GM12873 (cell line): Measurements from ENCODE around the gene FAM136A.

Experiments
- TF ChIP-seq, protein P1 (sequence below): IDR thresholded peaks from 2 replicates; pipeline ENCODE4 v1.5.1; 2012; ENCODE audit warnings: low read depth, mild to moderate bottlenecking, moderate library complexity, low read length, control low read depth; ENCODE audit not compliant: insufficient read depth; ENCODE audit errors: missing control alignments

FAM136A gene

DNA sequence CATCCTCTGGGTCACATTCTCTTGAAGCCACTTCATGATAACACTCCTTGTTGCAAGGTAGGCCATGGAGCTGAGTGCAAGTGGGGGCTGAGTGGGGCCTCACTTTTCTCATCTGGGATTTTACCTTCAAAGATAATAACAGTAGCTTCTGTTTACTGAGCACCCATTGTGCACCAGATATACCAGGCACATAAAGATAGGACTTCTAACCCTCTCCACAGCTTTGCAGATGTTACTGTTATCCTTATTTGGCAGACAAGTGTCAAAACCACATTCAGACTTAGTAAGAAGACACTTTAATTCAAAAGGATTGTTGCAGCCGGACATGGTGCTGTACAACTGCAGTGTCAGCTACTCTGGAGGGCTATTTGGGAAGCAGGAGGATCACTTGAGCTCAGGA lies 12.8 kb upstream of the FAM136A start:
- TF ChIP-seq, protein P1, sequence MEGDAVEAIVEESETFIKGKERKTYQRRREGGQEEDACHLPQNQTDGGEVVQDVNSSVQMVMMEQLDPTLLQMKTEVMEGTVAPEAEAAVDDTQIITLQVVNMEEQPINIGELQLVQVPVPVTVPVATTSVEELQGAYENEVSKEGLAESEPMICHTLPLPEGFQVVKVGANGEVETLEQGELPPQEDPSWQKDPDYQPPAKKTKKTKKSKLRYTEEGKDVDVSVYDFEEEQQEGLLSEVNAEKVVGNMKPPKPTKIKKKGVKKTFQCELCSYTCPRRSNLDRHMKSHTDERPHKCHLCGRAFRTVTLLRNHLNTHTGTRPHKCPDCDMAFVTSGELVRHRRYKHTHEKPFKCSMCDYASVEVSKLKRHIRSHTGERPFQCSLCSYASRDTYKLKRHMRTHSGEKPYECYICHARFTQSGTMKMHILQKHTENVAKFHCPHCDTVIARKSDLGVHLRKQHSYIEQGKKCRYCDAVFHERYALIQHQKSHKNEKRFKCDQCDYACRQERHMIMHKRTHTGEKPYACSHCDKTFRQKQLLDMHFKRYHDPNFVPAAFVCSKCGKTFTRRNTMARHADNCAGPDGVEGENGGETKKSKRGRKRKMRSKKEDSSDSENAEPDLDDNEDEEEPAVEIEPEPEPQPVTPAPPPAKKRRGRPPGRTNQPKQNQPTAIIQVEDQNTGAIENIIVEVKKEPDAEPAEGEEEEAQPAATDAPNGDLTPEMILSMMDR, result no peak

DNA sequence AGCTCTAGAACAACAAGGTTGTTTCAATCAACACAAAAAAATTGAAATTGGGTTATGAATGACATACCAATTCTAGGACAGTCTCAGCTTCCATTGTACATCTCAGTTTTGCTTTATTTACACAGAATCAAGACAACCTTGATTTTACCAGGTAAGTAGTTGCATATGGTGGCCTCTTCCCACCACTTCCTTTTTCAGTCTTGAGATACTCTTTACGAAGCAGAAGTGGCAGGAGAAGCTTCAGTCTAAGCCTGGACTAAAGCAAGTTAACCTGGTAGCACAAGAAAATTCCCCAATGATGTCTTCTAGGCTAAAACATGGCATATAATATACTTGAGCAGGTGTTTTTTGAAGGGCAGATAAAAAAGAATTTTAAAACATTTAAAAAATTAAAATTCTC lies 10.7 kb upstream of the FAM136A start:
- TF ChIP-seq, protein P1, result no peak

DNA sequence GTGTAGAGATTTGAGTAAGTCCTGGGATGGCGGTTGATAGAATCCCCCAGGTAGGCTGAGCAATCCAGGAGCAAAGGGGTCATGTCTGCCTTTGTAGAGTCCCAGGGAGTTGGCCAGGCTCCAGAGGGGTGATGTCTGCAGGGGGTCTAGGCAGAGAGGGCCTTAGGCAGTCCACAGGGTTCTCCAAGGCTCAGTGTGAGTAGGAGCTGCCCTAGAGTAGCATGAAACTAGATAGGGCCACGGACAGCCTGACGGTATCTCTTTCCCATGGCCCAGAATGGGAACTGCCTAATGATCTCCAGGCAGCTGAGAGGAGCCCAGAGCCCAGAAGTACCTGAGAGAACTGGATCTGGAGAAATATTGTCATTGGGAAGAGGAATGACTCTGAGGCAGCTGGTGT lies 9.0 kb upstream of the FAM136A start:
- TF ChIP-seq, protein P1, result no peak

DNA sequence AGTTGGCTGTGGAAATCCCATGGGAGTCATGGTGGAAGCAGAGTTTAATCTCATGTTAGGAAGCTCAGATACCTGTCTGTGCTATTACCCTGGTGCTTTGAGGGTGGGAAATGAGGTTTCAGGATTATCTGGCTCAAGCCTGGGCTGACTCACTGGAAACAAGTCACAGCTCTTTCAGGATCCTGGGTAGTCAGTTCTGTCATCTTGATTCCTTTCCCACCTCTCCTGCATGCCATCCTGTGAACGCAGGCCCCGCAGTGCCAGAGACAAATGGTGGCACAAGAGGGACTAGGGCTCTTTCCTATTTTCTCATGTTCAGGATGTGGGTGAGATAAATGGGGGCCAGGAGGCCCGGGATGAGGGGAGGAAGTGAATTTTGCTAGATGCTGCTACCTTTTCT lies 3.7 kb upstream of the FAM136A start:
- TF ChIP-seq, protein P1, result no peak

DNA sequence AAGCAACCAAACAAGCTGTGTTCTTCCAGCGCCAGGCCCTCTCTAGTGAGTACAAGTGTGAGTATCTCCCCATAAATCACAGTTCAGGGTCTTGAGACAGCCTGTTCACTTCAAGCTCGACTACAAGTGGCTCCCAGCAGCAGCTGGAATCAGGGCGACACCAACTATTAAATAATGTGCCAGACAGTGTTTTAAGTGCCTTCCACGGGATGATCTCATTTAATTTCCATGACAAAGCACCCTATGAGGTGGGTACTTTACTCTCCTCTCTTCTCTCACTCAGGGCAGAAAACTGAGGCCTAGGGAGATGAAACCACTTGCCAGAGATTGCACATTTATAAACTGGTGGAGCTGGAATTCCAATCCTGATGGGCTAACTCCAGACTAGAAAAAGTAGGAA lies 2.6 kb upstream of the FAM136A start:
- TF ChIP-seq, protein P1, result no peak

DNA sequence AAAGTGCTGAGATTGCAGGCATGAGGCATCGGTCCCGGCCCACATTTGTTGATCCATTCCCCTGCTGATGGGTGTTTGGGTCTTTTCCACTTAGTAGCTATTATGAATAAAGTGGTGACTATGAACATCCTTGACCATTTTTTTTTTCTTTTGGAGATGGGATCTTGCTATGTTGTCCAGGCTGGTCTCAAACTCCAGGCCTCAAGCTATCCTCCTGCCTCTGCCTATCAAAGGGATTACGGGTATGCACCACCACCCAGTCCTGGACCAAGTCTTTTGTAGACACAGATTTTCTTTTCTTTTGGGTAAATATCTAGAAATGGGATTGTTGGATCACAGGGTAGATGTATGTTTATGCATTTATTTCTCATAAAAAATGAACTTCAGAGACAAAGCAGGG lies 1.3 kb upstream of the FAM136A start:
- TF ChIP-seq, protein P1, result no peak

DNA sequence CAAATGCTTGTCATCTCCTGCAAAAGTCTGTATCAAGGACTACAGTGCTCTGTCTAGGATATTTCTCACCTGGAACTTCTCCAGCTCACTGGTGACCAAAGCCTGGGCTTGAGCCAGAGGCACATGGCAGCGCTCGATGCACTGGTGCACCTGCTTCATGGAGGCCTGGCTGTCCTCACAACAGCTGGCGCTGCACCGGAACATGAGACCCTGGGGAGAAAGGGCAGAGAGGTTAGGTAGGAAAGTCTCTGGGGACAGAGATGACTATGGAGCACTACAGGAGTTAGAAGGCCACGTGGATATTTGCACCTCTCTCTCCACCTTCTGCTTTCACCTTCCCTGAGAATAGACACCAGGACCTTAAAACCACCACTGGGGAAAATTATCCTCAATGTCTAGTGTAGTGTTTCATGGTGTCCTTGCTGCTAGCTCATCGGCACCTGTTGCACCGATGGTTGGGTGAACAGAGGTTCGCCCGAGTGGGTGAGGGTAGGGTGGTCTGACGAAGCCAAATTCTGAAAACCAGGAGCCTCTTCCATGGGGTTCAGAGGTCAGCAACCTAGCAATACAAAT lies 1.0 kb downstream of the FAM136A start:
- TF ChIP-seq, protein P1, result no peak
